Measurements from ENCODE around the gene SH3BP1. TPM values are rescaled to one million over a fixed set of nuclear protein-coding genes. Genes with fewer than 3 reads are reported as not detected.

SH3BP1 gene
- total and polyA plus RNA-seq, 2 of the 13 experiments (the other 11 are each of a cell fraction or from before 2014, with no cell fraction given) = 8.4 to 18.5 TPM

DNA sequence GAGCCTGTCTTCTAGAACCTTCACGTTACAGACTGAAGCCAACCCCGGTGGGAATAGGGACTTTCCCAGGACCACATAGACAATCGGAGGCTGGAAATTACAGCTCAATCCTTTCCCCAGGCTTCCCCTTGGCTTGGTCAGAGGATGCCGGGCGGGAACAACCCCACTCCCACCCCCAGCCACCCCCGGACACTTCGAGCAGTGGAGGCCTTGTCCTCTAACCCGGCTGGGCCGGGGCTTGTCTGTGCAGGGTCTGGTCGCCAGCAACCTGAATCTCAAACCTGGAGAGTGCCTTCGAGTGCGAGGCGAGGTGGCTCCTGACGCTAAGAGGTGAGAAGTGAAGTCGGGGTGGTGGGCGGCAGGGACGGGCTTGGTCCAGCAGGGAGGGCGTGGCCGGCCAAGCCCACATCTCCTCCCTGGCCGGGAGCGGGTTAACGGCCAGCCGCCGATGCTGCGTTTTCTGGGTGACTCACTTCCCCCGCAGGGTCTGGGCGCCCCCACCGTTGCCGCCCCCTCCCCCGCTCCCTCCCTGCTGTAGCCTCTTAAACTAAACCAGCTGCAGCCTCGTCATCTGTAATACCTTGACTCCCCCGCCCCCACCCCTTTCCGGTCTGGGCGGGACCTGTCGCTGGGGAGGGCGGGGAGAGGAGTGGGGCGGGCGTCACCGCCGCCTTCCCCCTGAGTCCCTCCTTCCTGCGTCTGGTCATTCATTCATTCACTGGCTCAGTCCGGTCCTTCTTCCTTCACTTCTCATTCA lies 37.4 kb downstream of the SH3BP1 start (continued):
- TF ChIP-seq DBP (CRISPR knock-in tag; IDR thresholded peaks at IDR 0.05; ENCODE audit: not compliant biosample characterization) (no peak), E2F5 (CRISPR knock-in tag; conservative IDR thresholded peaks at IDR 0.05) (no peak), SOX13 (IDR thresholded peaks at IDR 0.05) (no peak), SOX13 (CRISPR knock-in tag; conservative IDR thresholded peaks at IDR 0.05 in 1 of 2, IDR thresholded peaks at IDR 0.05 in 1 of 2) (peak in 1 of 2 experiments; percentile 25; a peak in 1 of 4 replicates), PRDM15 (CRISPR knock-in tag; IDR thresholded peaks at IDR 0.05) (no peak), RFX3 (CRISPR knock-in tag; IDR thresholded peaks at IDR 0.05) (no peak), FOXK1 (CRISPR knock-in tag; IDR thresholded peaks at IDR 0.05; ENCODE audit: borderline replicate concordance, low read depth) (peak; percentile 46; the same call in 1 of the 2 replicates), ZMYM4 (CRISPR knock-in tag; IDR thresholded peaks at IDR 0.05) (no peak), ZNF788 (CRISPR knock-in tag; IDR thresholded peaks at IDR 0.05; ENCODE audit: borderline replicate concordance) (peak; percentile 49; the same call in 1 of the 2 replicates), ZNF280B (CRISPR knock-in tag; IDR thresholded peaks at IDR 0.05; ENCODE audit: borderline replicate concordance) (no peak), TFDP1 (CRISPR knock-in tag; IDR thresholded peaks at IDR 0.05; ENCODE audit: borderline replicate concordance) (peak; percentile 38; the same call in 1 of the 2 replicates), MLX (CRISPR knock-in tag; IDR thresholded peaks at IDR 0.05) (0 out of 2 replicates have a peak, but pooled peaks have one; percentile 15), ZNF652 (CRISPR knock-in tag; IDR thresholded peaks at IDR 0.05; ENCODE audit: borderline replicate concordance, low read depth) (peak; percentile 93), ZNF230 (CRISPR knock-in tag; IDR thresholded peaks at IDR 0.05) (no peak), SNAPC2 (CRISPR knock-in tag; IDR thresholded peaks at IDR 0.05) (no peak), HDAC2 (CRISPR knock-in tag; IDR thresholded peaks at IDR 0.05) (0 out of 2 replicates have a peak, but pooled peaks have one; percentile 37)

All from HepG2 (cell line).